Right atrium auricular region (tissue), 2 donors: Measurements from ENCODE around the gene POR. TPM values are rescaled to one million over a fixed set of nuclear protein-coding genes. Genes with fewer than 3 reads are reported as not detected.

ENCODE experiments used
- DNase-seq: peaks from one replicate; pipeline ENCODE4 v3.0.0-alpha.2; 2019; ENCODE audit warnings: low spot score
- H3K27ac ChIP-seq, 2 donors: fragments of 200-600 bp; sonication (generic); 1 replicate in 1 of 2; 2 replicates in 1 of 2; pipeline ENCODE4 v1.5.1; 2016 to 2019
- H3K27me3 ChIP-seq, 2 donors: fragments of 200-600 bp; sonication (generic); one replicate each; pipeline versions ENCODE4 v1.5.1 to v1.6.0; 2017 to 2019
- H3K36me3 ChIP-seq: fragments of 200-600 bp; sonication (generic); one replicate; pipeline ENCODE4 v1.5.1; 2016
- H3K4me1 ChIP-seq, 2 donors: fragments of 200-600 bp; sonication (generic); one replicate each; pipeline versions ENCODE4 v1.5.1 to v1.6.0; 2017 to 2019
- H3K4me3 ChIP-seq, 2 donors: fragments of 200-600 bp; sonication (generic); 1 replicate in 1 of 2; 2 replicates in 1 of 2; pipeline ENCODE4 v1.5.1; 2017 to 2019; ENCODE audit warnings: mild to moderate bottlenecking in 1 of 2, moderate library complexity in 1 of 2
- H3K9me3 ChIP-seq, 2 donors: fragments of 200-600 bp; sonication (generic); one replicate each; pipeline ENCODE4 v1.5.1; 2019
- total RNA-seq, 2 donors: library from RNA; depleted of rRNA; stranded (reverse); fragments of >200 nt; gene quantifications; one replicate each; pipeline ENCODE4 v1.1.0, GENCODE V29; 2016
- TF ChIP-seq, protein P1 (sequence below), 2 donors: fragments of 200-600 bp; sonication (generic); IDR thresholded peaks; one replicate each; pipeline ENCODE4 v1.5.1; 2019; ENCODE audit warnings: antibody characterized with exemption in 2 of 2

The POR gene
- total RNA-seq, 2 donors from 2014 or later, result 53.4 to 85.3 TPM

DNA sequence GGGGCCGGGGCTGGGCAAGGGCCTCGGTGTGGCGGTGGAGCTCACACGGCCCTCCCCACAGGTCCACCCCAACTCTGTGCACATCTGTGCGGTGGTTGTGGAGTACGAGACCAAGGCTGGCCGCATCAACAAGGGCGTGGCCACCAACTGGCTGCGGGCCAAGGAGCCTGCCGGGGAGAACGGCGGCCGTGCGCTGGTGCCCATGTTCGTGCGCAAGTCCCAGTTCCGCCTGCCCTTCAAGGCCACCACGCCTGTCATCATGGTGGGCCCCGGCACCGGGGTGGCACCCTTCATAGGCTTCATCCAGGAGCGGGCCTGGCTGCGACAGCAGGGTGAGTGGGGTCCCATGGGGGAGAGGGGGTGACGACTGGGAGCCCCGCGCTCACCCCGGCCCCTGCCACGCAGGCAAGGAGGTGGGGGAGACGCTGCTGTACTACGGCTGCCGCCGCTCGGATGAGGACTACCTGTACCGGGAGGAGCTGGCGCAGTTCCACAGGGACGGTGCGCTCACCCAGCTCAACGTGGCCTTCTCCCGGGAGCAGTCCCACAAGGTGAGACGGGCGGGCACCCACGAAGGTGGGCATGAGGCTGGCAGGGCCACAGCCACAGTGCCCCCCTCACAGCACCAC, 70.7 kb downstream of the POR start:
- Histone ChIP-seq H3K36me3 (peaks cover 74% of the 10 kb centered on the region), H3K9me3 (no peaks in the 10 kb centered on the region), H3K4me1 (peaks cover 0 to 16% of the 10 kb centered on the region in 2 donors), H3K27me3 (no peaks in the 10 kb centered on the region), H3K4me3 (no peak overlapping the region), H3K27ac (peak overlapping the region in 1 of 2 donors; percentile 14)
- TF ChIP-seq, protein P1, sequence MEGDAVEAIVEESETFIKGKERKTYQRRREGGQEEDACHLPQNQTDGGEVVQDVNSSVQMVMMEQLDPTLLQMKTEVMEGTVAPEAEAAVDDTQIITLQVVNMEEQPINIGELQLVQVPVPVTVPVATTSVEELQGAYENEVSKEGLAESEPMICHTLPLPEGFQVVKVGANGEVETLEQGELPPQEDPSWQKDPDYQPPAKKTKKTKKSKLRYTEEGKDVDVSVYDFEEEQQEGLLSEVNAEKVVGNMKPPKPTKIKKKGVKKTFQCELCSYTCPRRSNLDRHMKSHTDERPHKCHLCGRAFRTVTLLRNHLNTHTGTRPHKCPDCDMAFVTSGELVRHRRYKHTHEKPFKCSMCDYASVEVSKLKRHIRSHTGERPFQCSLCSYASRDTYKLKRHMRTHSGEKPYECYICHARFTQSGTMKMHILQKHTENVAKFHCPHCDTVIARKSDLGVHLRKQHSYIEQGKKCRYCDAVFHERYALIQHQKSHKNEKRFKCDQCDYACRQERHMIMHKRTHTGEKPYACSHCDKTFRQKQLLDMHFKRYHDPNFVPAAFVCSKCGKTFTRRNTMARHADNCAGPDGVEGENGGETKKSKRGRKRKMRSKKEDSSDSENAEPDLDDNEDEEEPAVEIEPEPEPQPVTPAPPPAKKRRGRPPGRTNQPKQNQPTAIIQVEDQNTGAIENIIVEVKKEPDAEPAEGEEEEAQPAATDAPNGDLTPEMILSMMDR (IDR thresholded peaks at IDR 0.05), result no peak
- DNase-seq, result no peak

DNA sequence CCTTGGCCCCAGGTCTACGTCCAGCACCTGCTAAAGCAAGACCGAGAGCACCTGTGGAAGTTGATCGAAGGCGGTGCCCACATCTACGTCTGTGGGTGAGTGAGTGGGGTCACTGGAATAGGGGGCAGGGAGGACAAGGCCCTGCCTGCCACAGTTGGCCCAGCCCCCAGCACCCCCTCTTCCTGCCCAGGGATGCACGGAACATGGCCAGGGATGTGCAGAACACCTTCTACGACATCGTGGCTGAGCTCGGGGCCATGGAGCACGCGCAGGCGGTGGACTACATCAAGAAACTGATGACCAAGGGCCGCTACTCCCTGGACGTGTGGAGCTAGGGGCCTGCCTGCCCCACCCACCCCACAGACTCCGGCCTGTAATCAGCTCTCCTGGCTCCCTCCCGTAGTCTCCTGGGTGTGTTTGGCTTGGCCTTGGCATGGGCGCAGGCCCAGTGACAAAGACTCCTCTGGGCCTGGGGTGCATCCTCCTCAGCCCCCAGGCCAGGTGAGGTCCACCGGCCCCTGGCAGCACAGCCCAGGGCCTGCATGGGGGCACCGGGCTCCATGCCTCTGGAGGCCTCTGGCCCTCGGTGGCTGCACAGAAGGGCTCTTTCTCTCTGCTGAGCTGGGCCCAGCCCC, 71.3 kb downstream of the POR start:
- no peak for DNase-seq
- Histone ChIP-seq H3K4me1 (peaks cover 0 to 22% of the 10 kb centered on the region in 2 donors), H3K36me3 (peaks cover 69% of the 10 kb centered on the region), H3K27me3 (no peaks in the 10 kb centered on the region), H3K27ac (peak overlapping the region in 1 of 2 donors; percentile 70), H3K9me3 (no peaks in the 10 kb centered on the region), H3K4me3 (no peak overlapping the region)
- TF ChIP-seq, protein P1 (IDR thresholded peaks at IDR 0.05), result no peak

DNA sequence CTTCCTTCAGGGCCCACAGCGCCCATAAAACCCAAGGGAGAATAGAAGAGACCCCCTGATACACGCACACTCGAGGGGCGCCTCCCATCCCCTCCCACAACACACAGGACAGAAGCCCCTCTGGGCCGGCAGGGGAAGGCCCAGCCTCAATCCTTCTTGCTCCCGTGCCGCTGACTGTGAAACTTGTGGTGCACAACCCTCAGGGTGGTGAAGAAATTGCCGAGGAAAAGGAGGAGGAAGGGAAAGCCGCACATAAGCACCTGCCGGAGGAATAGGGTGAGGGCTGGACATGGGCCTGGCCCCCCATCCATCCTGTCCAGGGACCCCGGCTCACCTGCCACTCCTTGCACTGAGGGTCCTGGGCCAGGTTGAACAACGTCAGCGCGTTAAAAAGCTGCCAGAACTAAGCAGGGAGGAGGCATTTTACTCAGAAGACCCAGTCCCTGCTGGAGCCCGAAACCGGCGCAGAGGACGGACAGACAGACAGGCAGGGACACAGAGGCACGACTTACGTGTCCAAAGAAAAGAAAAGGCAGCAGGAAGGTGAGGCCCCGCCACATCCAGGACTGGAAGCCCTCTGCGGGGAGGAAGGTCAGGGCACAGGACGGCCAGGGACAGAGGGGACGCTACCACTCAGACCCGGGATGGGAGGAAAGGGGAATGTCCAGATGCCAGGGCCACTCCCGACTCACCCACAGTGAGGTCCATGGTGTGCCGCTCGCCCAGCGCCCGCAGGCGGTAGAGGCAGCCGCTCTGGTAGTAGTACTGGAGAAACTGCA, 72.3 kb downstream of the POR start:
- H3K36me3 ChIP-seq, result peaks cover 60% of the 10 kb centered on the region
- H3K27me3 ChIP-seq, result no peaks in the 10 kb centered on the region
- peak overlapping the region in 1 of 2 donors; percentile 70 for H3K27ac ChIP-seq
- TF ChIP-seq, protein P1 (IDR thresholded peaks at IDR 0.05), result no peak
- DNase-seq, result no peak
- H3K4me1 ChIP-seq, result peaks cover 0 to 30% of the 10 kb centered on the region in 2 donors
- no peaks in the 10 kb centered on the region for H3K9me3 ChIP-seq
- H3K4me3 ChIP-seq, result no peak overlapping the region

DNA sequence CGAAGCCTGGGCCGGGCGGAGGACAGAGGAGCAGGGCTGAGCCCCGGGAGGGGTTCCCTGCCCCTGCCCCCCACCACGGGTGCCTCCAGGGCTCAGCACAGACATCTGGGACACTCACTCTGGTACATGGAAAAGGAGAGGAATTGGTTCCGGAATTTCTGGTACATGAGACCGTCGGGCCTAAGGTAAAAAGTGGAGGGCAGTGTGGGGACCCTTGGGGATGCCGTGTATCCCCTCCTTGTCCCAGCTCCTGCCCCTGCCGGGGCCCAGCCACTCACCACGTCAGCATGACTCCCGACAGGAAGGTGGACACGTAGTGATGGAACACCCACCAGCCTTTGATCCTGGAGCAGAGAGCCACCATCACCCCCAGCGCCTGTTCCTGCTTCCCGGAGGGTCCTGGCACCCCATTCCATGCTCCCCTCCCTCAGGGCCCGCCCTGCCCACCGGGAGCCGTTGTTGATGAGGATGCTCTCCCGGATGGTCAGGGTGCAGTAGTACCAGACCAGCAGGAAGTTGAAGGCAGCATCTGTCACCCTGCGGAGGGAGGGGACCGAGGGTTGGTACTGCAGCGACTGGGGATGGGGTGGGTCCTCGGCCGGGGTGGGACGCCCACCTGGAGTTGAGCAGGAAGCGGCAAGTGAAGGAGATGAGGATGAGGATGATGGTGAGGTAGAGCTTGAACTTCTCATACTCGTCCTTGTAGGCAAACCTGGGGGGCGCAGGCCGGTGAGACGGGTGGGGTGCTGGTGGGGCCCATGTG, 73.0 kb downstream of the POR start:
- TF ChIP-seq, protein P1 (IDR thresholded peaks at IDR 0.05), result no peak
- H3K9me3 ChIP-seq, result no peaks in the 10 kb centered on the region
- peaks cover 0 to 35% of the 10 kb centered on the region in 2 donors for H3K4me1 ChIP-seq
- no peak overlapping the region for H3K4me3 ChIP-seq
- no peak for DNase-seq
- H3K27me3 ChIP-seq, result no peaks in the 10 kb centered on the region
- peak overlapping the region in 1 of 2 donors; percentile 70 for H3K27ac ChIP-seq
- H3K36me3 ChIP-seq, result peaks cover 52% of the 10 kb centered on the region
